Retina (tissue), 1 donor: ENCODE measurements around the gene CFDP1.
A peak's percentile ranks its signal among the peaks of the same experiment; 100 is the strongest.

Experiments
- DNase-seq: peaks from one replicate; pipeline ENCODE4 v3.0.0-alpha.2; 2016

CFDP1 gene

DNA sequence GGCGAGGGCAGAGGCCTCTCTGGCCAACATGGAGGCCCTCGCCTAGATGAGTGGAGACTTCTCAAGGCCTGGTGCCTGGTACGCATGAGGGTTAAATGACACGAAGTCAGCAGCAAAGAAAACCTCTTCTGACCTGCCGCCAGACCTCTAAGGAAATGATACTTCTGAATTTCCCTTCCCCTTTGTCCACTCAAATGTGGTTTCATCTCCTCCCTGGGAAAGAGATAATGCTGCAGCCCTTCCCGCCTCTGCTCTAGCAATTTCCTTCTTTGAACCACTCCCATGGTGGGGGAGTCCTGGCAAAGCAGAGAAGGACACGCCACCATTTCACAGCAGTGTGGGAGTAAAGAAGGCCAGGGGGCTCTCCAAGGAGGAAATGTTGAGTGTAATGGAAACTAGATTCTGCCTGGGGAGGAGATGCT, 116.2 kb downstream of the CFDP1 start:
- DNase-seq: no peak

DNA sequence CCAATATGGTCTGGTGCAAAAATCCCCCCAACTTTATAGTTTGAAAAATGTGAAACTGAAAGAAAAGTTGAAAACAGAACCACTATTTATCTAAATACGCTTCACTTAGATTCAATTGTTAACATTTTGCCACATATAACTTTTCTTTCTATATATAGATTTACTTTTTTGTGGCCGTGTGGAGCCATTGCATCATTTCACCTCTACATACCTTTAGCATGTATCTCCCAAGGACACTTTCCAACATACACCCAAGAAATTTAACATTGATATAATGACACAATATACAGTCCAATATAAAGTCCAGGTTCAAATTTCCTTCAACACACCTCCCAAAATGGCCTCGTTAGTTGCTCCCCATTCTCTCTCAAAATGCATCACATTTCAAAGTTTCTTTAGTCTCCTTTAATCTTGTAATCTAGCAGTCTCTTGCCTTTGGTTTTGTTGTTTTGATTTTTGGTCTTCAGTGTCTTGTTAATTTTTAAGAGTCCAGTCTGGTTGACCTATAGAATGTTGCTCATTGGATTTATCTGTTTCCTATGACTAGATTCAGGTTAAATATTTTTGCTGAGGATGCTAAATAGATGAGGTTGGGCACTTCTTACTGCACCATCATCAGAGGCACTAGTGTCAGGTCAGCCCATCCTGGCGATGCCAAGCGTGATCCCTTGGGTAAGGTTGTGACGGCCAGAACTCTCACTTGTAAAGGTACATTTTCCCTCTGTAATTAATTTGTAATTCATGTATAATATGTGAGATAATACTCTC, 117.6 kb downstream of the CFDP1 start:
- no peak for DNase-seq

DNA sequence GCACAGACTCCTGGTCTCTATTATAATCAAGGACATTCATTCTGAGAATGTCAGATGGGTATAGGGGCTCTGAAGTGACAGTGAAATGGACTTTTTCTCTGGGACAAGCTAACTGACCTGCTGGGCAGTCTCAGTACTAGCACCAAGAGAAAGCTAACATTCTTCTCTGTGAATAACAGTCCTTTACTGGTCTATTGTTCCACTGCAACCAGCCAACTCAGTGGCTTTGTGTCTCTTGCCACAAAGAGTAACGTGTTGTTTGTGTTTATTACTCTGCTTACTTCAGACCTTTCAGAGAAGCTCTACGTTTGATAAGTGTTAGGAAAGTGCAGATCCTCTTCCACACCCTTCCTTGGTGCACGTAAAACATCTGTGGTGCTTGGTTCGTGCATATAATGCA, 120.4 kb downstream of the CFDP1 start:
- DNase-seq: no peak

DNA sequence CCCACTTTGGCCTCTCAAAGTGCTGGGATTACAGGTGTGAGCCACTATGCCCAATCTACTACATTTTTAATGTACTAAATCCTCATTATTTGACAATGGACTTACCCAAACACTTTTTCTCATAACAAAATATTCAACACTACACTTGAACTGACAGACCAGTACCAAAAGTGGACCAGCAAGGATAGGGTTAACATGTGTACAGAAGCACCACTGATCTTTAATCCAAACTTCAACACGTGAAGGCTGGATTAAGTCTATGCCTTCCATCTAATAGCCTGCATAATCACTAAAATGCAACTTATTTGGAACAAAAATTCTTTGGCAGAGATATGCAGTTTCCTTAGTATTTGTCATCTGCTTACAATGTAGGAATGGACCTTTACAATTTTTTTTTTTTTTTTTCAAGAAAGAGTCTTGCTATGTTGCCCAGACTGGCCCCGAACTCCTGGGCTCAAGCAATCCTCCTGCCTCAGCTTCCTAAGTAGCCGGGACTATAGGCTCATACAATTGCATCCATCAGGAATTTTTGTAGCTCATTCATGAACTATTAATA, 121.8 kb downstream of the CFDP1 start:
- DNase-seq: no peak

DNA sequence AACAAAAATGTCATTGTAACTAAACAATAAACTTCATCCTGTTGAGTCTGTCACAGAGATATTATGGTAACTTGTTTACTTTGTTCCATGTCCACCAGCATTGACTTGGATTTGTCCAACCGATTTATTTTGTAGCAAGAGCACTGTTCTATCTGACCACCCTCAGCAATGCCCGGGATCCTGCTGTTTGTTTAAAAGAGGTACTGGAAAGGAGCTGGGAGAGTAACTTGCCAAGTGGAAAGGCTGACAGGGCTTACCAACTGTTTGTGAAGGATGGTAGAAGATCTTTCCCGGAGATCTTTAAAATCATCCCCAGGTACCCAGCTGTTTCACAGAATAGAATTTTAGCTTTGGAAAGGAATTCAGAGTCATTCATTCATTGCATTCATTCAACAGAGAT, 122.8 kb downstream of the CFDP1 start:
- DNase-seq: no peak

DNA sequence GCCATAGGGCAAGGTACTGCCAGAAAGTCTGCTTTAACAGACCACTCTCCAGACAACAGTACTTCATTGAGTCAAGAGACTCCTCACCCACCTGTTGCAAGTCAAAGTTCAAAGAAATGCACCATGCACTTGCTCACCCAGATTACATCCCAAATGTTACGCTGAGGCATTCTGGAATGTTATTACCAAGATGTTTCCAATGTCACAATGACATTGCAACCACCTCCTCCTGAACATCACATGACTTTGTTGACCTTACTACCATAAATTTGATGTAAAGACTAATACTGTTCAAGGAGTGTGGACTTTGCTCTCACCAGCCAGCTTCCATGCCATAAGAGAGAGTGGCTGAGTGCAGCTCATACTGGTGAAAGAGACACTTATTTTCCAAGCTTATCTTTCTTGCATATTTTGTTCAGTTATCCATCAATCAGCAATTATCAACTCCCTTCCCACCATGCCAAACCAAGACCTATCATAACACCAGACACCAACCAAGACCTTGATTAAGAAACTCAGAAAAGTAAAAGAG, 123.3 kb downstream of the CFDP1 start:
- no peak for DNase-seq

DNA sequence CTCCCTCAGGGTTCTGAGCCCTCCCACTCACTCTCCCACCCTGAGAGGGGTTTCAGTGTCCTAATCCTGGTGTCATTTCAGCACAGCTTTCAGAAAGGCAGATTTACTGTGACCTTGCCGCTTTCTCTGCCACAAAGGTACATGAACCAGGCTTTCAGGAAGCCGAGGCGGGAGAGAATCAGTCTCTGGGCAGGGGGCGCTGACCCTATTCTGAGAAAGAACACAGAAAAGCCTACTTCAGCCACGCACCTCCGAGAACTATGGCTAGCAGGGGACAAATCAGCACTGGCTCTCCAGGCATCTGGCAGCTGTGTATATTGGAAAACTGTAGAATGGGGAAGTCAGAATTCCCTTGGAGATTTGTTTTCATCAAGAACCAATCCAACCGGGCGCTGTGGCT, 124.1 kb downstream of the CFDP1 start:
- no peak for DNase-seq

DNA sequence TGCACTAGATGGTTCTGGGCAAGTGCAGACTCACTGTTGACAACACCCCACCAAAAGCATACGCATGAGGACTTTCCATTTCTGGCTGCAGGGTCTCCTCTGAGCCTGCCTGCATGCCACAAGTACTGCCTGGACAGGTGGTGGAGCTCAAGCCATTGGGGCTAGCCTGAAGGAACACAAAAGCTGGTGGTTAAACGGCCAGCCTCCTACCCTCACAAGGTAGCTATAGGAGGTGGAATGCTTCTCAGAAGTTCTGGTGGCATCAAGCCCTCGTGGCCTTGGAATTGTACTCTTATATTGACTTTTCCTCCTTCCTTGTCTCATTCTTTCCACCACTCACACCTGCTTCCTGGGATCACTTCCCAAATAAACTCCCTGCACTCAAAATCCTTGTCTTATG, 125.3 kb downstream of the CFDP1 start:
- DNase-seq: no peak

DNA sequence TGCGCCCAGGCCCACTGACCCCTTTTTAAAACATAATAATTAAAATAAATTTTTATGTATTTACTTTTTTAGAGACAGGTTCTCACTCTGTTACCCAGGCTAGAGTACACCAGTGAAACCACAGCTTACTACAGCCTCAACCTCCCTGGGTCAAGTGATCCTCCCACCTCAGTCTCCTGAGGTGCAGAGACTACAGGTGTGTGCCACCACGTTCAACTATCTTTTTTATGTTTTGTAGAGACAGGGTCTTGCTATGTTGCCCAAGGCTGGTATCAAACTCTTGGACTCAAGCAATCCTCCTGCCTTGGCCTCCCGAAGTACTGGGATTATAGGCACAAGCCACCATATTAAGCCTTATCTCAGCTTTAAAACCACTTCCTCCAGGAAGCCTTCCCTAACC, 125.8 kb downstream of the CFDP1 start:
- no peak for DNase-seq

DNA sequence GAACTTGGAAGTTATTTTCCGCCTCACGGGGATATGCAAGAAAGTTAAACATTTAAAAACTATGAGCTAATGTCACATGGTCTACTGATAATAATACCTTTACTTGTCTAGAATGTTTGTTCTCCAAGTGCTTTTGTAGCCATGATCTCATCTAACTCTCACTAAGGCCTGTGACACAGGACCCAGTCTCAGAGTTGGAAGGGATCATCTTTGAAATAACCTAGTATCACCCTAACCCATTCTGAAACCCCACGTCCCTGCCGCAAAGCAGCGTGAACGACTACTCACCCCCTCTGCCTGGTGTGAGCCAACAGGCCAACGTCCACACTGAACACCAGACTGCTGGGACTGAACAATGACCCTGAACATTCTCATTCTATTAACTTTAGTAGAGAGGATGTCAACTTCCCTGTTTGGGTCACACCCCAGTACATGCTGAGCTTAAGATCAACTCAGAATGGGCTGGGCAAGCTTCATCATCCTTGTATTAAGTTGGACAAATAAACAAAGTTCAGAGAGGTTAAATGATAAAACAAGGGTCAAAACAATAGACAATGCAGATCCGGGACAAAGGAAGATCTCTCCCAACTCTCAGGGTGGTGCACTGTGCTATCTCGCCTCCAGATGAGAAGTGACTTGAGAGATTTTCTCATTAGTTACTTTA, 127.1 kb downstream of the CFDP1 start:
- DNase-seq: no peak

DNA sequence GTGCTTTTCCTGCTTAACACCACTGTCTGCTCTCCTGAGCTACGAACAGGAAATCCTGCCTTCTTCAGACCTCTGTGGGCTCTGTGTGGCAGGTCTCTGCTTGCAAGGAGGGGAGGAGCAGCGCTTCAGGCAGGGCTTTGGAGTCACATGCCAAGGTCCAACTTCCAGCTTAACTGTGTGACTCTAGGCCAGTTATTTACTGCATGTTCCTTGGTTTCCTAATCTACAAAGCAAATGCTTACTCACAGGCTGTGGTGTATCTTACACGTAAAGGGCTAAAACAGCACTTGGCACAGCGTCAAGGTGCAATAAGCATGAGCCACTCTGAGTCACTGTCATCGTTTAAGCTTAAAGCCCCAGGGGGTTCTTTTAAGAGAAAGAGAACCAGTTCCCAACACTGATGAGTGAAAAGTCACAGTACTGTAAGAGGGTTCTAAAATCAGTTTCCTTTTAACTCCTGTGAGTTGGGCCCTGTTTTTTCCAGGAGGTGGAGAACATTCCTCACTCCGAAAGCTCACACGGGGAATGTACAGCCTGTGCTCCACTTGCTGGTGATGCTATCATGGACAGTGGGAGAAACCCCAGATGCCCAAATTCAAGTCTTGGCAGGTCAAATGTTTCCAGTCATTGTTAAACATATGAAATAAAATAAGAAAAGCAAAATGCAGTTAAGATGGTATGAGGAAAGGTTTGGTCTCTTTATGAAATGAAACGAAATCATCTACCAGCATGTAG, 127.8 kb downstream of the CFDP1 start:
- DNase-seq: no peak

DNA sequence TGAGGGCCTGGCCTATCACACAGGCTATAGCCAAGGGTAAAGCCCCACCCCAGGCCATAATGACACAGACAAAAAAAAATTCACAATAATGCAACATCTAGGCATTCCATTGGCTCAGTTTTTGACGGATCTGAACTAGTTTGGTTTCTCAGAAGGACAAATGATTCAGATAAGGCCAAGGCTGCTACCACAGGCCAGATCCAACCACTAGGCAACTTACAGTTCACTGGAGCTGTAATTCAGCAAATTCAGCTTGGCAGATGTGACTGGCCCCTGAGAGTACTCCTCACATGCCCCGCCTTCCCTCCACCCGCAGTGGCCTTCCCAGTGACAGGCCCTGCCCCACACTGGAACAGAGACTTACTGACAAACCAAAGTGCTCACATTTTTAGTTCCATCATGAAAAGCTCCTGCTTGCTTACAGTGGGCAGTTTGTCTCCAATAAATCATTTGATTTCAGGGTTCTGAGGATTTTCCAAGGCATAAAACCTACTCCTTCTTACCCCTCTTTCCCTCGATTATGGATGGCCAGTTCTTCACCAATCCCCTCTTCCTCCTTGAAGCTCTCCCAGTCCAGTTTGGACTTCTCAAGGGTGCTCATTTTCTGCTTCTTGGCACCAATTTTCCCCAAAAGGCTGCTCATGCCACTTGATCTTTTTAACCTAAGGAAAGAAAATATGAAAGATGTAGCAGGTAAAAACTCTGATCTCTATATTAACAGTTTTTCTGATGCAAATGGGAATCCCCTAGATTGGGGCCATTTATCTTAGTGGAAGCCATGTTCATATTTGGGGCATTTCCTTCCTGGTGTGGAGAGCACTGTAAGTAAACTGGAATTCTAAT, 128.6 kb downstream of the CFDP1 start:
- DNase-seq: peak; percentile 52

DNA sequence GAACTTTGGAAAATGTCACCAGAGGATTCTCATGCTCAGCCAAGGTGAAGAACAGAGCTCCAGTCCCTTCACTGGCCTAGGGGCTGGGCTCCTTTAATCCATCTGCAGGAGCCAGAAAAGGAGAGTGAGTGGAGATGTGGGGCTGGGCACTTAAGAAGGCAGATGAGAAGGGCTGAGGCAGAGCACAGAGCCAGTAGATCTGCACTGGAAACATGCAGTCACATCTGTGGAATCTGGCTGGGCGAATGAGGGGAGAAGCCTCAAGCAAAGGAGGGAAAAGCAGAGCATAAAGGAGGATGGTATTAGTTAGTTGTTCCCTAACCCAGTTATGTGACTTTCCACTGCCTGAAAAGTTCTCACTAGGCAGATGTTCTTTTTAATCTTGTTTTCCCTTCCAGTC, 131.5 kb downstream of the CFDP1 start:
- no peak for DNase-seq

DNA sequence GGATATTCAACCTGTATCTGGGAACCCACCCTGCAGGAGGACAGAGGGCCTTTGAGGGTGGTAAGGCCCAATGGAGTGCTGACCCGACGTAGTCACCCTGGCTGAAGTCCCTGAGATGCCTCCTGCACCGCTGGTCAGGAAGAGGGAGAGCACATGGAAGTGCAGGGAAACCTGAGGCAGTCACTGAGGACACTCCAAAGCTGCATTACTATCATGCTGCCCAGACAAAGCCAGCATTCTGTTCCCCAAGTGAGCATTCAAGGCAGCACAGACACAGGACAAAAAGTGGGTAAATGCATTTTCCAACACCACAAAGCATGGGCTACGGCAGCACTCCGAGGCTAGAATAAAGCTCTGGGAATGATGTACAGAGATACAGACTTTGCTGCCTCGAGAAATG, 135.0 kb downstream of the CFDP1 start:
- DNase-seq: no peak

DNA sequence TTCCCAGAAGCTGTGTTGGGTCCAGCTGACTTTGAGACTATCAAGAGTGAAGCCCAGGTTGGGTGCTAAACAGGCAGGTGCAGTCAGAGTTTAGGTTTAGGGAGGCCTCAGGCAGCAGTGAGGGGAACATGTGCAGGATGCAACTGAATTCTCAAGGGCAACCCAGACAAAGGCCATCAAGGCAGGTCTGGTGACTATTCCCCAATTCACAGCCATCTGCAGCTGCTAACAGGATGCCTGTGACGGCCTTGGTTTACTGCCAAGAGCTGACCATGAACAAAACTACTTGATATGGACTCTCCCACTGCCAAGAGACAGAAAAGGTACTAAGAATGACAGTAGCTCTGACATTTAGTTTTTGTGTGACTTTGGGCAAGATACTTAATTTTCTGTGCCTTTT, 136.7 kb downstream of the CFDP1 start:
- no peak for DNase-seq

DNA sequence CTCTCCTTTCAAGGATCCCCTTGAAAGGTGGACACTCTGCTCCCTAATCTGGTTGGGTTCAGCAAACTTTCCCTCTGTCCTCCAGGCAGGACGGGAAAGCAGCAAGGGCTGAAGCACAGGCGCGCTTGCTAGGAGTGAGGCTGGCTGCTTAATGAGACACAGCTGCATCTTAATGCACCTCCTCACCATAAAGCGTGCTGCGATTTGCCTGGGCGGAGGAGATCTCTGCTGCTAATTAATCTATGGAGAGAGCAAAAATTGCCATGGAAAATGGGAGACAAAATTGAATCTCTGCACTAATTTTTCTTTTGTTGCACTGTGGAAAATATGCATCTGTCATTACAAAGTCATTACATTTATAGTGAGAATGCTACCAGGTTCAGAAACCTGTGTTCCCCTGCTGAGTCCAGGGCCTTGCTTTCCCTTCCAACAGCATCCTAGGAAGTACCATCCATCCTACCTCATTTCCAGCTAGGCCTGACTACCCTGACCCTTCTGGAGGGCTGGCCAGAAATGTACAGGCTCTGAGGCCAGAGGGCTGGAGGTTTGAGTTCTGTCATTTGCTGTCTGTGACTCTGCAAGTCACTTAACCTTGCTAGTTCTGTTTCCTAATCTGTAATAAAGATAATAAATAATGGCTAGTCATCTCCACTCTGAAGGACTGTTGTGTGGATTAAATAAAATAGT, 138.4 kb downstream of the CFDP1 start:
- DNase-seq: no peak

DNA sequence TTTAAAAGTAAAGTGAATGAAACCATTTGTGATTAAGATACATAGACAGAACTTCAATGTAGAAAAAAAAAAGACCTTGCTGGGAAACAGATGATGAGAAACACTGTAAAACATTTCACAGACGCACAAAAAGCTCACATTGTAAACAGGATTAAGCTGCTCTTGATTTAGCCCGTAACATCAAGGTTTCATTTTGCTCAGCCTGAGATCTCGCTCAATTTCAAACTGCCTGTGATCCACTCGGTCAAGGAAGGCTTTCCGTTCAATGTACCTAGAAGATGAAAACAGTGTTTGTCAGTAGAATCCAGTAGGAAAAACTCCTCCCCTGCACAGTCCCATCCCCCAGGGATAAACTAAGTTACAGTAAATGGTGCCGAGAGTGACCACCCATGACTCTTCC, 139.5 kb downstream of the CFDP1 start:
- DNase-seq: no peak

DNA sequence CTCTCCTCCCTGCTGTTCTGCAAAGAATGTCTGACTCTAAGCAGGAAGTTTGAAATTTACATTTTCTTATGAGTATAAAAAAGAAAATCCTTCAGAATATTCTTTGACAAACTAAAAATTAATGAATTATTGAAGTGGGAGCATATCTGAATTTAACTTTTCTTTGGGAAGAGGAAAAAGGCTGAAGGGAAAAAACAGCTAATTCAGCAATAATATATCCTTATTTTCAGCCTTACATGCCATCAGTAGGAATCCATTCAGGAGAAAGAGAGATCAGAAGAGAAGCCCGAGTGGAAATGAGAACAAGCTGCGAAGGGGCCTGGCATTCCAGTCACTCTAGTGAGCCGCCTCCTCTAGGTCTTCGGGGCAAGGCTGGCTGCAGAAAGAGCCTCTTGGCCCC, 140.1 kb downstream of the CFDP1 start:
- no peak for DNase-seq

DNA sequence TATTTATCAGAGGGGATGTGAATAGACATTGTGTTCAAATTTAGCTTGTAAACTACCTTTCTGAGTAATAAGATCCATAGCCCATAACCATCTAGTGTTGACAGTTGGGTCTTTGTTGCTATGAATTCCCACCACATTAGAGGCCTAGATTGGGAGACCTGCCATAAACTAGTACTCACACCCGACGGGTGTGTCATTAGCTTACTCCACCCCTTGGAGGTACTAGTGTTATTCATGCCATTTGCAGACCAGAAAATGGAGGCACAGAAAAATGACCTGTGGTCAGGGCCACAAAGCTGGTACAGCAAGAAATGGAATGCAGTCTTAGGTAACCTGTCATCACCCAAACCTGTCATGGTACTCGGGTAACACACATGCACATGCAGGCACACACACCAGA, 140.6 kb downstream of the CFDP1 start:
- no peak for DNase-seq

DNA sequence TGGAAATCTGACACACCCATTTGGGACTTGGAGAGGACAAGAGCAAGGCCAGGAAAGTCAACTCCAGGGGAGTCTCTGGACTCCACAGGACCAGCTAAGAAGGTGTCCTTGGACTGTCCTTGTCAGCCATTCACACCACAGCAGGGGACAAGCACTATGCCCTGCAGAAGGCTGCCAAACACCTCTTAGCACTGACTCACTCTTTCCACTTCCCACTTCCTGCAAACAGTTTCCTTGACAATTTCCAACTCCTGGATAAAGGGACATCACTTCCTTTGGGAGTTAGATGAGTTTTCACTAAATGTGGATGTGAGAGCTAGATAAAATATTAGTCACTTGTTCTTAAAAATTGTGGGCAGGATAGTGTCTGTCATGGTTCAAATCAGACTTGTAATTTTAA, 144.1 kb downstream of the CFDP1 start:
- DNase-seq: no peak

DNA sequence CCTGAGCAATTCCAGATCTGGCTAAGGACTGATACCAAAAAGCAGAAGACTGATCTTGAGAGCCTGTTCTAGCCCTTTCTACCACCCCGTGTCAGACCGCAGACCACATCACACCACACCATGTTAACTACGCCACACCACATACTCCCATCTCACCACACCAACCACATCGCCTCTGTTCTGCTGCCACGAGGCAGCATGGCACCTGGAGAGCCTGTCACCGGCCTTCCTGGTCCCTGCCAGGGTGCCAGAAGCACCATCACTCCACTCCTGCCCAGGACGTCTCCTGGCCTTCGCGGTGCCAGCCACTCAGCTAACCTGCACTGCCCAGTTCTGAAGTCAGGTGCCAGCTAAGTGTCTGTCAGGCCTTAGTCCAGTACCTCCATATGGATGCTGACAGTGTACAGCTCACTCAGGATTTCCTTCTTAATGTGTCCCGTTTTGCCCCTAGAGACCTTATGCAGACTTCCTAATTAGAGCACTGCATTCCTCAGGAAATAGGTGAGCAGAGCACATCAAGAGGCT, 144.6 kb downstream of the CFDP1 start:
- no peak for DNase-seq

DNA sequence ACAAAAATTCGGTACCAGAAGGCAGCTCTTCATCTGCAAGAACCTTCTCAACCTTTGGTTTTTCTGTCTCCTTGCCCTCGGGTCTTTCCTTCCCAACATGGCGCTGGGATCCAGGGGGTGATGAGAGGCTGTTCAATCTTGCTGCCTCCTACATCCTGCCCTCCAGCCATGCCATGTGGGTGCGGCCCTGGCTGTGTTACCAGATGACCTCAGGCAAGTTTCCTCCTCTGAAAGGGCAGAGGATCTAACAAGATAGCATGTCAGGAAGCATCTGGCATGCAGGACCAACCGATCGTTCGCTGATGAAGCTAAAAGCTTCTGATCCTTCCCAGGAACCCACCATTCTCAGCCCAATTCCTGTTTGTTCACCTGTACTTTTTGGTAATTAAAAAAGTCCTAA, 145.1 kb downstream of the CFDP1 start:
- no peak for DNase-seq
